ENCODE results near the gene CCDC14. TPM values are rescaled to one million over a fixed set of nuclear protein-coding genes. Genes with fewer than 3 reads are reported as not detected.
"Not testable (repeated sequence)": the region's sequence is repeated elsewhere in the genome, so short reads cannot be mapped to it uniquely, and the experiment has no call there.

CCDC14 gene
- total RNA-seq, 1 experiment from 2014 or later = 62.5 TPM

DNA sequence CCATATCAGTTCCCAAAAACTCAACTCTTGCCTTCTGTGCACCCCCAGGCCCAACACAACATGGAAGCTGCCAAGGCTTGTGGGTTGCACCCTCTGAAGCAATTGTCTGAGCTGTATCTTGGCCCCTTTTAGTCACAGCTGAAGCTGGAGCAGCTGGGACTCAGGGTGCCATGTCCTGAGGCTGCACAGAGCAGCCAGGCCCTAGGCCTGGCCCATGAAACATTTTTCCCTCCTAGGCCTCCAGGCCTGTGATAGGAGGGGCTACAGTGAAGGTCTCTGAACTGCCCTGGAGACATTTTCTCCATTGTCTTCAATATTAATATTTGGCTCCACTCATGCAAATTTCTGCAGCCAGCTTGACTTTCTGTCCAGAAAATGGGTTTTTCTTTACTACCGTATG, 68.8 kb downstream of the CCDC14 start:
- Histone ChIP-seq H3K23me2 (ENCODE audit: insufficient read length, low read depth, low read length, poor library complexity, severe bottlenecking) (no peaks in the 10 kb centered on the region), H3K79me1 (ENCODE audit: insufficient read depth, low read depth, low read length, poor library complexity, severe bottlenecking) (no peaks in the 10 kb centered on the region), H2BK5ac (ENCODE audit: insufficient read length, low read length) (no peak overlapping the region), H2BK15ac (ENCODE audit: low read depth, low read length) (no peak overlapping the region), H3K56ac (ENCODE audit: insufficient read length, low read depth, low read length) (no peak overlapping the region), H3K4ac (ENCODE audit: low read depth, low read length) (no peak overlapping the region), H3K14ac (ENCODE audit: insufficient read depth, low read length) (no peak overlapping the region), H3K4me1 (ENCODE audit: insufficient read depth, low read length) (no peaks in the 10 kb centered on the region), H3K23ac (ENCODE audit: insufficient read length, low read depth, low read length) (no peak overlapping the region), H3K27ac (ENCODE audit: insufficient read length, low read depth, low read length) (no peak overlapping the region), H3K9me3 (ENCODE audit: control insufficient read depth, low read depth, low read length) (no peaks in the 10 kb centered on the region), H3K9ac (ENCODE audit: extremely low read depth, insufficient read length, low read length) (no peak overlapping the region), H3K18ac (ENCODE audit: insufficient read length, low read depth, low read length) (no peak overlapping the region), H4K8ac (replicated peaks; ENCODE audit: insufficient read length, low read depth, low read length) (no peak overlapping the region), H2AFZ (ENCODE audit: low read length) (no peak overlapping the region), H4K91ac (ENCODE audit: insufficient read length, low read depth, low read length) (no peak overlapping the region), H4K5ac (ENCODE audit: insufficient read length, low read depth, low read length) (no peak overlapping the region), H3T11ph (ENCODE audit: low read length) (no peak overlapping the region), H3K27me3 (ENCODE audit: insufficient read depth, low read length) (no peaks in the 10 kb centered on the region), H2BK20ac (ENCODE audit: low read depth, low read length, poor library complexity, severe bottlenecking) (no peak overlapping the region), H2BK120ac (ENCODE audit: low read depth, low read length, poor library complexity, severe bottlenecking) (no peak overlapping the region), H4K20me1 (ENCODE audit: control insufficient read depth, insufficient read depth, insufficient read length) (no peaks in the 10 kb centered on the region), H3K79me2 (ENCODE audit: insufficient read depth, low read length) (no peaks in the 10 kb centered on the region), H2AK5ac (ENCODE audit: insufficient read length, low read length) (no peak overlapping the region), H3K4me2 (ENCODE audit: insufficient read depth, insufficient read length, low read length) (no peak overlapping the region), H2BK12ac (ENCODE audit: insufficient read length, low read depth, low read length) (no peak overlapping the region)
- Mint-ChIP-seq H3K27me3 (ENCODE audit: low read depth) (peaks cover 2% of the 10 kb centered on the region; the same call in 1 of the 2 replicates), H3K27ac (no peak overlapping the region), H3K9me3 (peaks cover 44 to 49% of the 10 kb centered on the region in 2 experiments), H3K4me3 (no peak overlapping the region), H3K4me1 (no peaks in the 10 kb centered on the region), H3K36me3 (ENCODE audit: insufficient read depth in 1 of 3, low read depth in 3 of 3) (peaks cover 18 to 54% (median 19%) of the 10 kb centered on the region in 3 experiments)
- TF ChIP-seq, protein P1, sequence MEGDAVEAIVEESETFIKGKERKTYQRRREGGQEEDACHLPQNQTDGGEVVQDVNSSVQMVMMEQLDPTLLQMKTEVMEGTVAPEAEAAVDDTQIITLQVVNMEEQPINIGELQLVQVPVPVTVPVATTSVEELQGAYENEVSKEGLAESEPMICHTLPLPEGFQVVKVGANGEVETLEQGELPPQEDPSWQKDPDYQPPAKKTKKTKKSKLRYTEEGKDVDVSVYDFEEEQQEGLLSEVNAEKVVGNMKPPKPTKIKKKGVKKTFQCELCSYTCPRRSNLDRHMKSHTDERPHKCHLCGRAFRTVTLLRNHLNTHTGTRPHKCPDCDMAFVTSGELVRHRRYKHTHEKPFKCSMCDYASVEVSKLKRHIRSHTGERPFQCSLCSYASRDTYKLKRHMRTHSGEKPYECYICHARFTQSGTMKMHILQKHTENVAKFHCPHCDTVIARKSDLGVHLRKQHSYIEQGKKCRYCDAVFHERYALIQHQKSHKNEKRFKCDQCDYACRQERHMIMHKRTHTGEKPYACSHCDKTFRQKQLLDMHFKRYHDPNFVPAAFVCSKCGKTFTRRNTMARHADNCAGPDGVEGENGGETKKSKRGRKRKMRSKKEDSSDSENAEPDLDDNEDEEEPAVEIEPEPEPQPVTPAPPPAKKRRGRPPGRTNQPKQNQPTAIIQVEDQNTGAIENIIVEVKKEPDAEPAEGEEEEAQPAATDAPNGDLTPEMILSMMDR (conservative IDR thresholded peaks at IDR 0.05) = no peak
- WGBS (ENCODE audit: extremely low coverage, insufficient read length, low lambda C conversion rate) = no CpG with 5 or more reads among the region's 1 CpG
- no peak for DNase-seq

DNA sequence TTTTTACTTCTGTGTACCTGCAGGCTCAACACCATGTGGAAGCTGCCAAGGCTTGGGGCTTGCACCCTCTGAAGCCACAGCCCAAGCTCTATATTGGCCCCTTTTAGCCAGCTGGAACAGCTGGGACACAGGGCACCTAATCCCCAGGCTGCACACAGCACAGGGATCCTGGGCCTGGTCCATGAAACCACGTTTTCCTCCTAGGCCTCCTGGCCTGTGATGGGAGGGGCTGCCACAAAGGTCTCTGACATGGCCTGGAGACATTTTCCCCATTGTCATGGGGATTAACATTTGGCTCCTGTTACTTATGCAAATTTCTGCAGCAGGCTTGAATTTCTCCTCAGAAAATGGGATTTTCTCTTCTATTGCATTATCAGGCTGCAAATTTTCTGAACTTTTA, 70.0 kb downstream of the CCDC14 start:
- not testable (repeated sequence) for H3K27me3 Mint-ChIP-seq (ENCODE audit: low read depth); H2BK12ac ChIP-seq (ENCODE audit: insufficient read length, low read depth, low read length); H2BK120ac ChIP-seq (ENCODE audit: low read depth, low read length, poor library complexity, severe bottlenecking); H3K14ac ChIP-seq (ENCODE audit: insufficient read depth, low read length); H2AK5ac ChIP-seq (ENCODE audit: insufficient read length, low read length); H3K27ac Mint-ChIP-seq; H3K27ac ChIP-seq (ENCODE audit: insufficient read length, low read depth, low read length); H3K4me2 ChIP-seq (ENCODE audit: insufficient read depth, insufficient read length, low read length); H2BK20ac ChIP-seq (ENCODE audit: low read depth, low read length, poor library complexity, severe bottlenecking); H2BK5ac ChIP-seq (ENCODE audit: insufficient read length, low read length); H3K18ac ChIP-seq (ENCODE audit: insufficient read length, low read depth, low read length); H3K27me3 ChIP-seq (ENCODE audit: insufficient read depth, low read length); DNase-seq; H2BK15ac ChIP-seq (ENCODE audit: low read depth, low read length); H4K20me1 ChIP-seq (ENCODE audit: control insufficient read depth, insufficient read depth, insufficient read length); H3K4ac ChIP-seq (ENCODE audit: low read depth, low read length); H3K9me3 ChIP-seq (ENCODE audit: control insufficient read depth, low read depth, low read length); H3K4me3 Mint-ChIP-seq; H3K23me2 ChIP-seq (ENCODE audit: insufficient read length, low read depth, low read length, poor library complexity, severe bottlenecking); H3K4me1 Mint-ChIP-seq; H4K8ac ChIP-seq (replicated peaks; ENCODE audit: insufficient read length, low read depth, low read length); H3K23ac ChIP-seq (ENCODE audit: insufficient read length, low read depth, low read length); H3T11ph ChIP-seq (ENCODE audit: low read length); H4K5ac ChIP-seq (ENCODE audit: insufficient read length, low read depth, low read length); H3K79me1 ChIP-seq (ENCODE audit: insufficient read depth, low read depth, low read length, poor library complexity, severe bottlenecking); H3K4me1 ChIP-seq (ENCODE audit: insufficient read depth, low read length); H3K9ac ChIP-seq (ENCODE audit: extremely low read depth, insufficient read length, low read length); H3K56ac ChIP-seq (ENCODE audit: insufficient read length, low read depth, low read length); H3K79me2 ChIP-seq (ENCODE audit: insufficient read depth, low read length); H4K91ac ChIP-seq (ENCODE audit: insufficient read length, low read depth, low read length); H2AFZ ChIP-seq (ENCODE audit: low read length)
- H3K36me3 Mint-ChIP-seq (ENCODE audit: insufficient read depth in 1 of 3, low read depth in 3 of 3) = peaks cover 18 to 54% (median 19%) of the 10 kb centered on the region in 3 experiments
- no CpG with 5 or more reads among the region's 1 CpG for WGBS (ENCODE audit: extremely low coverage, insufficient read length, low lambda C conversion rate)
- peaks cover 44 to 49% of the 10 kb centered on the region in 2 experiments for H3K9me3 Mint-ChIP-seq

All from H9 (cell line).